HG03066 (cell line): Measurements from ENCODE around the gene SERPINB1.
"Not testable (repeated sequence)": the region's sequence is repeated elsewhere in the genome, so short reads cannot be mapped to it uniquely, and the experiment has no call there.

Source experiments
- ATAC-seq: cut with Tn5 transposase; IDR thresholded peaks from one replicate; pipeline ENCODE4 v1.9.1; 2021; ENCODE audit warnings: low read depth; ENCODE audit not compliant: unreplicated experiment

Gene SERPINB1

GRCh38 chr6:2820415-2820814, 21.2 kb downstream of the SERPINB1 start:
- no peak for ATAC-seq

DNA sequence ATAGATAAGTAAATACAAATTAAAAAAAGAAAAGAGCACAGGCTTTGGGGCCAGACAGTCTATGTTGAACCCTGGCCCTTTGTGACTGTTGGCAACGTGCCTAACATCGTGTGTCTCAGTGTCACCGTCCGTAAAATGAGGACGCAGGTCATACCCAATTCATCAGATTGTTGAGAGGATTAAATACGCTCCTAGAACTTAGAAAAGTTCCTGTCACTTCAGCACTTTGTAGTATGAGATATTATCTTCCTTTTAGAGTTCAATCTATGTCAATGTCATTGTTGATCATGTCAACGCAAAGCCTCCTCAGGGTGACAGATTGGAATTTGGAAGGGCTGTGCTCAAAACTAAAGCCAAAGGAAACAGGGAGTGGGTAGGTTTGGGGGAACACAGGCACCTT, 21.7 kb downstream of the SERPINB1 start:
- ATAC-seq, result no peak

DNA sequence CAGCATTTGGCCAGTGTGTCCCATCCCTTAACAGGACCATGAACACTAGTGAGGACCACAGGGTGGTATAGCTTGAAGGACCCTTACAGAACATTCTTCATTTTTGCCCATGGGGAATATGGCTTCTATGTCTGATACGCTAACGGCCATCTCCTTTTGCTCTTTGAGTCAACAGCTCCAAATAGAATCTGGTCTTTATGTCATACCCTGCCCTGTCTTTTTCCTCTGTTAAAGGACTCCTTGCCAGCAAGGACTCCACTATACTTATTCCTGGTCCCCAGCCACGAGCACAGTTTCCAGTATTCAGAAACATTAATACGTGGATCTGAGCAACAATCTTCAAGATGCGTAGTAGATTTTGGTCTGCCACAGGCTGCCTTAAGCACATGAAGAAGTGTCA, 22.5 kb downstream of the SERPINB1 start:
- ATAC-seq, result no peak

DNA sequence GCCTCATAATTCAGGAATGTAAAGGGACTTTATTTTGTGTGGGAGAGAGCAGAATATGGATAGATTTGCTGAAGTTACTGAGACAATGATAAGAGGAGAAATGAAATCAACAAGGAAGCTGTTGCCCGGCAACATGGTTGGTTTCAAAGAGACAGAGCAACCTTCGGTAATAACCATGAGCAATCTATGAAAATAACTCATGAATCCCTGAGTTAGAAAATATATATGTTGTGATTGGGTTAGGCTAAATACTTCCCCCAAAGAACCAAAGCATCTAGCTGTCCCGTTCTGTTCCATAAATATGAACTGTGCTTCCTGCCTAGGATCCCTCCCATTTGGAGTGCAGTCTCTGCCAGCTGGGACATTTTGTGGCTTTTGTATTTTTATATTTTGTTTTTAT, 23.1 kb downstream of the SERPINB1 start:
- ATAC-seq, result no peak

- ATAC-seq, result no peak
Measured at GRCh38 chr6:2817903-2818443, 23.7 kb downstream of the SERPINB1 start.

DNA sequence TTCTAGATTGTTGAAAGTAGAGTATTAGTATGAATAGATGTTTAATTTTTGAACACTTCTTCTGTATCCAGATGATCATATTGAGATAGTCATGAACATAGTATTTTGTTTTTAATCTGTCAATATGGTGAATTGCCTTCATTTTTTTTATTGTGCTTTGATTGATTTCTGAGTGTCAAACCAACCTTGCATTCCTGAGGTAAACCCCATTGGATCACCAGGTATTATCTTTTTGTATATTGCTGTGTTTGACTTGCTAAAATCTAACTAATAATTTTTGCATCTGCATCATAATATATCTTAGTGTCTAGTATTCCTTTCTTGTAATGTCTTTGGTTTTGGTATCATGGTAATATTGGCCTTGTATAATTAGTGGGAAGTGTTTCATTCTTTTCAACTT, 25.5 kb downstream of the SERPINB1 start:
- no peak for ATAC-seq

DNA sequence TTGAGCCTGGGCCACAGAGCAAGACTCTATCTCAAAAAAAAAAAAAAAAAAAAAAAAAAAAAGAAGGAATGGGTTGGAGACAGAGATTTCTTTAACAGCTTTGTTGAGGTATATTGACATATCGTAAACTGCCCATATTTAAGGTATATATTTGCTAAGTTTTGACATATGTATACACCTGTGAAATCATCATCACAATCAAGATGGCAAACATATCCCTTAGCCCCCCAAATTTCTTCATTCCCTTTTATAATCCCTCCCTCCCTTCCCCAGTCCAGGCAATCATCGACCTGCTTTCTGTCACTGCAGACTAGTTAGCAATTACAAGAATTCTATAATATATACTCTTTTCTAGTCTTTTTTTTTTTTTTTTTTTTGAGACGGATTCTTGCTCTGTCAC, 29.0 kb downstream of the SERPINB1 start:
- ATAC-seq, result no peak

GRCh38 chr6:2810092-2810671, 31.5 kb downstream of the SERPINB1 start:
- no peak for ATAC-seq

DNA sequence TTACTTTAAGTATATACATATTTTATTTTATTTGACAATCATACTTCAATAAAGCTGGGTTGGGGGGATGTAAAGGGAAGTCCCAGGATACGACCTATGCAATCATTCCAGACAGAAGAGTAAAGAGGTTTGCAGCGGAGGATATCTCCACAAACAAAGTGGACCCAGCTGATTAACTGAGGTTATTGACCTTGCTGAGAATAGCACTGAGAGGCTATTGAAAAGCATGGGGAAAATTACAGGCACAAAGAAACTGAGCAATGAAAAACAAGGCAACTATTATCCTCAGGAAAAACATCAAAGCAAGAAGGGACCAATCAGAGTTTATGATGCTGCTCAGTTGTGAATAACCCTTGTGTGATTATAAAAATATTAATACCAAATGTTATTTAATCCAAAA, 32.6 kb downstream of the SERPINB1 start:
- no peak for ATAC-seq

GRCh38 chr6:2807342-2808090, 34.1 kb downstream of the SERPINB1 start:
- no peak for ATAC-seq

DNA sequence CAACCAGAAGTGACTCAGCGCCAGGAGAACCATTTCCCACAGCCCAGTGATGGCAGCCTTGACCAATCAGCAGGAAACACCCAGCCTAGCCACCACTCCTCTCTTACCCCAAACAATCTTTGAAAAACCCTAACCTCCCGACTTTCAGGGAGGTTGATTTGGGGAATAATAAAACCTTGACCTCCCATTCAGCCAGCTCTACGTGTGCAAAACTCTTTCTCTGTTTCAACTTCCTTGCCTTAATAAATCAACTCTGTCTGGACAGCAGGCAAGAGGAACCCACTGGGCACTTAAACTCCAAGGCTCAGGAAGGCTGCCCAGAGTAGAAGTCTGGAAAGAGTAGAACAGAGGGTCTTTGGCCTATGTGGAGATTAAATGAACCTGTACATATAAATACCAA, 35.0 kb downstream of the SERPINB1 start:
- ATAC-seq, result no peak

DNA sequence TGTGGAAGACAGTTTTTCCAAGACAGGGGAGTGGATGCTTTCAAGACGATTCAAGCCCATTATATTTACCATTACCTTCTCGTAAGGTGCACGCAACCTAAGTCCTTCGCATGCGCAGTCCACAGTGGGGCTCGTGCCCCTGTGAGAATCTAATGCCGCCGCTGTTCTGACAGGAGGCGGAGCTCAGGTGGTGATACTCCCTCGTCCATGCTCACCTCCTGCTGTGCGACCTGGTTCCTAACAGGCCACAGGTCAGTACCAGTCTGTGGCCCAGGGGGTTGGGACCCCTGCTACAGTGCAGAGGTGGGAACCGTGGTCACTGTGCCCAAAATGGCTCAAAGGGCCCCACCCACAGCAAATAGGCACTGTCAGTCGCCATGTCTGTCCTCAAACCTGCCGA, 36.6 kb downstream of the SERPINB1 start:
- no peak for ATAC-seq

- no peak for ATAC-seq
Measured at GRCh38 chr6:2804516-2804915, 37.1 kb downstream of the SERPINB1 start.

DNA sequence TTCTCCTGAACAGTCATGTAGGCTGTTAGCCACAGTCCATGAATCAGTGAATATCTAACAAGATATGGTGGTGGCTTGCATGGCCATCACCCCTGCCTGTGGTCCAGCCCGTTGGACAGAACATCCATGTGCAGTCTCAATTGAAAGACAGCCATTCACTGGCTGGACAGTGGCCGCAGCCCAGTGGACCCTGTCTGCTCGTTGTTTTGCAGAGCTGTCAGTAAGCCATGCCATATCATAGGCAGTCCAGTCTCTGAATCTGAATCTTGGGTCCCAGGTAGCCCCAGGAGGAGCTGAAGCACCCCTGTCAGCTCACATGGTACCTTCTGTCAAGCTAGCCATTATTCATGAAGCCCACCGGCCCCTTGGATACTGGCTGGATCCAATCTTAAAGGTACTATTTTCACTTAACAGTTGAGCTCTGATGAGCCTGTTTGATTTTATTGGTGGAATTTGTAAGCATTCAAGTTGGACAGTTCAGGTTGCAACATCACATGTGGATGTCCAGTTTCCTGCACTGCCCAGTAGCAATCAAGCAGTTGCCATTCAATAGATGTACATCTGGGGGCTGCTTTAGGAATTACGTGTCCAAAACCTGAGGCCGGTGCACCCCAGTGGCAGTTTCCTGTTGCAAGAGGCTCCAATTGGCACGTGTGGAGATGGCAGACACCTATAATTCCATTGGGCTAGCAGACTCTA, 37.8 kb downstream of the SERPINB1 start:
- no peak for ATAC-seq

DNA sequence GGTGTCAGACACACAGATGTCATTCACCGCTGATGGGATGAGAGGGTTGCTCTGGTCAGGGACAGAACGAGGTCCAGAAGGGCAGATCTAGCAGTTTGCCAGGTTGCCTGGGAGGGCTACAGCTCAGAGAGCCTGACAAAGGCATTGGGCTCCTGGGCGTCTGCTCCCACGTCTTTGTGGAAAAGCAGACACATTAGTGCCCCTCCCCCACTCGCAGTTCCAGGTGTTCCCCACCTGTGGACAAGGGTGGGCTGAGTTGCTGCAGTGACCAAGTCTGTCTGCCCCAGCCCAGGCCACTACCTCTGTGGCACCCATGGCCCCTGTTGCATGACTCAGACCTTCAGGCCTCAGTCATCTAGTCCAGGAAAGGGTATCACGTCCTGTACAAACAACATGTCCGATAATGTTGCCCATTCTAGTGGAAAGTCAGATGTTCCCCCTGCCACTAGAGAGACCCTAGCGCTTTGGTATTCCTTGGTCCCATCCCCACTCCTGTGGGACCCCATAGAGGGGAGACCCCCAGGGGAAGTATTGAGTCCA, 39.1 kb downstream of the SERPINB1 start:
- no peak for ATAC-seq

DNA sequence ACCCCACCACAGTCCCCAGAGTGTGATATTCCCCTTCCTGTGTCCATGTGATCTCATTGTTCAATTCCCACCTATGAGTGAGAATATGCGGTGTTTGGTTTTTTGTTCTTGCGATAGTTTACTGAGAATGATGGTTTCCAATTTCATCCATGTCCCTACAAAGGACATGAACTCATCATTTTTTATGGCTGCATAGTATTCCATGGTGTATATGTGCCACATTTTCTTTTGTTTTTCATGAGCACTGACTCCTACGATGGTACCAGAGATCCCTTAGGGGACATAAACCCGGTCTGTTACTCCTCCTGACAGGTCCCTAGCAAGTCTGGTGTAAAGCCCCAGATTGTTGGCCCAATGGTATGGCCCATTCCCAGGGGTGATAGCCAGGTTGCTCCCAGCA, 40.0 kb downstream of the SERPINB1 start:
- not testable (repeated sequence) for ATAC-seq

DNA sequence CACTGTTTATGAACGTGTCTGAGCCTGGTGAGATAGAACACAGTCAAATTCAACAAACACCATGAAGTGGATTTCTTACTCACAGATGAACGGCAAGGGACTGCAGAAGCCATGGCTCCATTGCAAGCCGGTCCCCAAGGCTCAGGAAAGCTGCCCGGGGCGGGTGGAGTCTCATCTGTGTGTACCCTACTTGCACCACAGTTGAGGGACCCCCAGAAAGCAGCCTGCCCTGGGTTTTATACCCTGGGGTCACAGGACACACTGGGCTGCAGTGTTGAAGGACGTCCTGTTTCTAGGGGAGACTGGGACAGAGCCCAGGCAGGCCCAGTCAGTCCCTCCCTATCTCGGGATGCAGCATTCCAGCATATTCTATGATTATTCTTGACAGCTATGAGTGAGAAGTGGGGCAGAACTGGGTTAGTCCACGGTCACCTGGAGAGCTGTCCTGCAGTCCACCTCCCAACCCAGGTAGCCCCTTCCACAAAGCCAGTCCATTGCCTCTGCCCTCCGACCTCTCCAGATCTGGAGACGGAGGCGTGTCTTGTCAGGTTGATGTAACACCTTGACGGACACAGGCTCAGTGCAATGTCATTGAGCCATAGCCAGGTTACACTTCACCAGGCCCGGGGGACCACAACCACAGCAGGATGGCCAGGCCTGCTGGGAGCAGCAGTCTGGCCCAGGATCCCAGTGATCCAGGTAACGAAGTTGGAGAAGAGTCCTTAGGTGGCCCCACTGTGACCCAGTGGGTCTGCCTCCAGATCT, 40.9 kb downstream of the SERPINB1 start:
- no peak for ATAC-seq

GRCh38 chr6:2799936-2800527, 41.6 kb downstream of the SERPINB1 start:
- no peak for ATAC-seq

DNA sequence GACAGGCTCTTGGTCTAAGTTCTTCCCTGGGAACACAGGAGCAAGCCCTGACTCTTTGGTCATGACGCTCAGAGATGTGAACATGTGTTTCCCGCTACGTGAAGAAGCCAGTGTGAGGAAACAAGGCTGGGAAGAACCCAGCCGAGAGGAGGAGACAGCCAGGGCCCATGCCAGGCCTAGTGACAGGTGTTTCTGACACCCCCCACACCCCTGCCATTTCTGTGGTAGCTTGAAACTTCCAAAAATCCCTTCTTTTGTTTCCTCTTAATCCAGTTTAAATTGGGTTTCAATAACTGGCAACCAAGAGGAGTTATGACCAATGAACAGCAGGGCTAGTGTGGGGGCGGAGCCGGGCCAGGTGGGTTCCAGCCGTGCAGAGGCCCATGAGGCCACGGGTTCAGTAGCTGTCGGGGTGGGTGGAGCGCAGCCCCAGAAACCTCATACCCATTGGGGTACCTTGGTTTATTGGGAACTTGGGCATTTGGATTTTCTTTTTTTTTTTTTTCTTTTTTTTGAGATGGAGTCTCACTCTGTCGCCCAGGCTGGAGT, 43.0 kb downstream of the SERPINB1 start:
- no peak for ATAC-seq

- ATAC-seq, result no peak
Measured at GRCh38 chr6:2797564-2798031, 44.1 kb downstream of the SERPINB1 start.
